K562 (cell line): ENCODE results near the gene AP3B2. TPM values are rescaled to one million over a fixed set of nuclear protein-coding genes. Genes with fewer than 3 reads are reported as not detected.

Experiments
- E2F1 ChIP-seq: sonication (generic); formaldehyde crosslinking; IDR thresholded peaks from 2 replicates; pipeline ENCODE4 v1.8.1; 2023; ENCODE audit warnings: mild to moderate bottlenecking, missing genetic modification reagents, moderate library complexity
- FIP1L1 ChIP-seq: fragments of 200-400 bp; formaldehyde crosslinking; IDR thresholded peaks from 2 replicates; pipeline ENCODE4 v1.6.1; 2018; ENCODE audit warnings: mild to moderate bottlenecking, low read depth, low read length; ENCODE audit not compliant: poor library complexity, severe bottlenecking
- RFX5 ChIP-seq: IDR thresholded peaks from 2 replicates; pipeline ENCODE4 v1.6.1; 2011; ENCODE audit warnings: low read depth, mild to moderate bottlenecking, improper control_type of control experiment, low read length
- SMC3 ChIP-seq: conservative IDR thresholded peaks from 2 replicates; pipeline ENCODE4 v1.6.1; 2011; ENCODE audit warnings: low read depth, low read length, improper control_type of control experiment; ENCODE audit not compliant: insufficient read depth
- polyA plus RNA-seq, 8 experiments: library from polyadenylated mRNA; depleted of rRNA in 4 of 8; stranded (reverse) in 5 of 8; unstranded in 3 of 8; fragments of >200 nt; fragmentation: Nextera tagmentation in 2 of 8; fragmentation: Illumina TruSeq in 1 of 8; extraction: Ambion mirVana in 2 of 8; extraction: Trizol in 1 of 8; gene quantifications; 2 replicates each; pipeline versions ENCODE4 v1.2.1 to v1.2.3, GENCODE V29; 2011 to 2014; ENCODE audit warnings: inconsistent platforms in 1 of 8, missing spikeins in 1 of 8
- total RNA-seq, 7 experiments: library from RNA; depleted of rRNA in 6 of 7; stranded (reverse); fragments of >200 nt in 6 of 7; fragmentation: Illumina TruSeq in 2 of 7; extraction: Trizol in 2 of 7; gene quantifications; 2 replicates each; pipeline versions ENCODE4 v1.2.1 to v1.2.3, GENCODE V29; 2011 to 2021; ENCODE audit warnings: low replicate concordance in 1 of 7
- TF ChIP-seq, protein P1 (sequence below): fragments of 450-650 bp; IDR thresholded peaks from 2 replicates; pipeline ENCODE4 v1.6.1; 2016; ENCODE audit warnings: low read depth
- TF ChIP-seq, protein P2 (sequence below), 3 experiments: fragments of 200-800 bp in 1 of 3; fragments of 250-450 bp in 1 of 3; fragments of 450-650 bp in 1 of 3; sonication (Bioruptor Pico) in 1 of 3; sonication (Bioruptor generic) in 1 of 3; formaldehyde crosslinking in 1 of 3; IDR thresholded peaks; 2 replicates each; pipeline versions ENCODE4 v1.6.1 to v1.8.0; 2016 to 2022; ENCODE audit warnings: mild to moderate bottlenecking in 2 of 3, missing genetic modification characterization in 2 of 3, missing compliant biosample characterization in 1 of 3, moderate library complexity in 1 of 3

The AP3B2 gene
- total and polyA plus RNA-seq, 9 of the 15 experiments (the other 6 are each of a cell fraction or from before 2014, with no cell fraction given), result 0.03 to 0.15 (median 0.10) TPM; not detected in 2

DNA sequence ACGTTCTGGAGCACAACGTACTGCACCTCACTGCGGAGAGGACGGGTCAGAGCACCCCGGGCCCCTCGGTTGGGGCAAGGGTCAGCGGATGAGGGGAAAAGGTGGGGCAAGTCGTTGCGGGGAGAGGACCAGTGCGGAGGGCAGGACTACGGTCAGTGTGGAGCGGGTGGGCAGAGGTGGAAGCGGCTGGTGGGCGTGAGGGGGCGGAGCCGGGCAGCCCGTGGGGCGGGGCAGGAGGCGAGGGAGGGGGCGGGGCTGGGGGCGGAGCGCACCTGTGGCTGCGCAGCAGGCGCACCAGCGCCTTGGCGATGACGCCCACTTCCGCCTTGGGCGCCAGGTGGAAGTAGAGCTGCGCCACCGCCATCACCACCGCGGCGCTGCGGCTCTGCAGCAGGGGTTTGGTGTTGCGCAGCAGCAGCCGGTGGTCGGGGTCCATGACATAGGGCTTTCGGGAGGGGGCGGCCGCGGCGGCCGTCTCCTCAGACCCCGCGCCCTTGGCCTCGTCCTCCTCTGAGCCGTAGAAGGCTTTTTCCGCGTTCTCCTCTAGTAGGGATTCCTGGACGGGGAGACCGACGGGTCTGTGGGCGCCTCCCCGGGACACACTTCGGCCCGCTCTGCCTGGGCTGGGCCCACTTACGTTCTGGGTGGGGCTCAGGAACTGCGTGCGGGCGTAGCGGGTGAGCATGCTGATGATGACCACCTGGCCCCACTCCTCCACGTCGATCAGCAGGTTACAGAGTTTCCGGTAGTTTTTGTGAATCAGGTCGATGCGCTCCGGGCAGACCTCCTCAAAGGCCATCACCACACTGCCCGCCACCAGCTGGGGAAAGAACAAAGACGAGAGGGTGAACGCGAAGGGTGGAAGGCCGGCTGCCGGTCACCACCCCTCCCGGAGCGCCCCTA is 29.2 kb downstream of the AP3B2 start (continued):
- TF ChIP-seq, protein P1, sequence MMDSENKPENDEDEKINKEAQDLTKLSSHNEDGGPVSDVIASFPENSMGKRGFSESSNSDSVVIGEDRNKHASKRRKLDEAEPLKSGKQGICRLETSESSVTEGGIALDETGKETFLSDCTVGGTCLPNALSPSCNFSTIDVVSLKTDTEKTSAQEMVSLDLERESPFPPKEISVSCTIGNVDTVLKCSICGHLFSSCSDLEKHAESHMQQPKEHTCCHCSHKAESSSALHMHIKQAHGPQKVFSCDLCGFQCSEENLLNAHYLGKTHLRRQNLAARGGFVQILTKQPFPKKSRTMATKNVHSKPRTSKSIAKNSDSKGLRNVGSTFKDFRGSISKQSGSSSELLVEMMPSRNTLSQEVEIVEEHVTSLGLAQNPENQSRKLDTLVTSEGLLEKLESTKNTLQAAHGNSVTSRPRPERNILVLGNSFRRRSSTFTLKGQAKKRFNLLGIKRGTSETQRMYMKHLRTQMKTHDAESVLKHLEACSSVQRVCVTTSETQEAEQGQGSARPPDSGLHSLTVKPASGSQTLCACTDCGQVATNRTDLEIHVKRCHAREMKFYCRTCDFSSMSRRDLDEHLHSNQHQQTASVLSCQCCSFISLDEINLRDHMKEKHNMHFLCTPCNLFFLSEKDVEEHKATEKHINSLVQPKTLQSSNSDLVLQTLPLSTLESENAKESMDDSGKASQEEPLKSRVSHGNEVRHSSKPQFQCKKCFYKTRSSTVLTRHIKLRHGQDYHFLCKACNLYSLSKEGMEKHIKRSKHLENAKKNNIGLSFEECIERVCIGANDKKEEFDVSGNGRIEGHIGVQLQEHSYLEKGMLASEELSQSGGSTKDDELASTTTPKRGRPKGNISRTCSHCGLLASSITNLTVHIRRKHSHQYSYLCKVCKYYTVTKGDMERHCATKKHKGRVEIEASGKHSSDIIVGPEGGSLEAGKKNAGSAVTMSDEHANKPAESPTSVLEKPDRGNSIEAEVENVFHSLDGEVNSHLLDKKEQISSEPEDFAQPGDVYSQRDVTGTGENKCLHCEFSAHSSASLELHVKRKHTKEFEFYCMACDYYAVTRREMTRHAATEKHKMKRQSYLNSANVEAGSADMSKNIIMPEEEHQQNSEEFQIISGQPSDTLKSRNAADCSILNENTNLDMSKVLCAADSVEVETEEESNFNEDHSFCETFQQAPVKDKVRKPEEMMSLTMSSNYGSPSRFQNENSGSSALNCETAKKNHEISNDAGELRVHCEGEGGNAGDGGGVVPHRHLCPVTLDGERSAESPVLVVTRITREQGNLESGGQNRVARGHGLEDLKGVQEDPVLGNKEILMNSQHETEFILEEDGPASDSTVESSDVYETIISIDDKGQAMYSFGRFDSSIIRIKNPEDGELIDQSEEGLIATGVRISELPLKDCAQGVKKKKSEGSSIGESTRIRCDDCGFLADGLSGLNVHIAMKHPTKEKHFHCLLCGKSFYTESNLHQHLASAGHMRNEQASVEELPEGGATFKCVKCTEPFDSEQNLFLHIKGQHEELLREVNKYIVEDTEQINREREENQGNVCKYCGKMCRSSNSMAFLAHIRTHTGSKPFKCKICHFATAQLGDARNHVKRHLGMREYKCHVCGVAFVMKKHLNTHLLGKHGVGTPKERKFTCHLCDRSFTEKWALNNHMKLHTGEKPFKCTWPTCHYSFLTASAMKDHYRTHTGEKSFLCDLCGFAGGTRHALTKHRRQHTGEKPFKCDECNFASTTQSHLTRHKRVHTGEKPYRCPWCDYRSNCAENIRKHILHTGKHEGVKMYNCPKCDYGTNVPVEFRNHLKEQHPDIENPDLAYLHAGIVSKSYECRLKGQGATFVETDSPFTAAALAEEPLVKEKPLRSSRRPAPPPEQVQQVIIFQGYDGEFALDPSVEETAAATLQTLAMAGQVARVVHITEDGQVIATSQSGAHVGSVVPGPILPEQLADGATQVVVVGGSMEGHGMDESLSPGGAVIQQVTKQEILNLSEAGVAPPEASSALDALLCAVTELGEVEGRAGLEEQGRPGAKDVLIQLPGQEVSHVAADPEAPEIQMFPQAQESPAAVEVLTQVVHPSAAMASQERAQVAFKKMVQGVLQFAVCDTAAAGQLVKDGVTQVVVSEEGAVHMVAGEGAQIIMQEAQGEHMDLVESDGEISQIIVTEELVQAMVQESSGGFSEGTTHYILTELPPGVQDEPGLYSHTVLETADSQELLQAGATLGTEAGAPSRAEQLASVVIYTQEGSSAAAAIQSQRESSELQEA, result no peak
- TF ChIP-seq, protein P2, sequence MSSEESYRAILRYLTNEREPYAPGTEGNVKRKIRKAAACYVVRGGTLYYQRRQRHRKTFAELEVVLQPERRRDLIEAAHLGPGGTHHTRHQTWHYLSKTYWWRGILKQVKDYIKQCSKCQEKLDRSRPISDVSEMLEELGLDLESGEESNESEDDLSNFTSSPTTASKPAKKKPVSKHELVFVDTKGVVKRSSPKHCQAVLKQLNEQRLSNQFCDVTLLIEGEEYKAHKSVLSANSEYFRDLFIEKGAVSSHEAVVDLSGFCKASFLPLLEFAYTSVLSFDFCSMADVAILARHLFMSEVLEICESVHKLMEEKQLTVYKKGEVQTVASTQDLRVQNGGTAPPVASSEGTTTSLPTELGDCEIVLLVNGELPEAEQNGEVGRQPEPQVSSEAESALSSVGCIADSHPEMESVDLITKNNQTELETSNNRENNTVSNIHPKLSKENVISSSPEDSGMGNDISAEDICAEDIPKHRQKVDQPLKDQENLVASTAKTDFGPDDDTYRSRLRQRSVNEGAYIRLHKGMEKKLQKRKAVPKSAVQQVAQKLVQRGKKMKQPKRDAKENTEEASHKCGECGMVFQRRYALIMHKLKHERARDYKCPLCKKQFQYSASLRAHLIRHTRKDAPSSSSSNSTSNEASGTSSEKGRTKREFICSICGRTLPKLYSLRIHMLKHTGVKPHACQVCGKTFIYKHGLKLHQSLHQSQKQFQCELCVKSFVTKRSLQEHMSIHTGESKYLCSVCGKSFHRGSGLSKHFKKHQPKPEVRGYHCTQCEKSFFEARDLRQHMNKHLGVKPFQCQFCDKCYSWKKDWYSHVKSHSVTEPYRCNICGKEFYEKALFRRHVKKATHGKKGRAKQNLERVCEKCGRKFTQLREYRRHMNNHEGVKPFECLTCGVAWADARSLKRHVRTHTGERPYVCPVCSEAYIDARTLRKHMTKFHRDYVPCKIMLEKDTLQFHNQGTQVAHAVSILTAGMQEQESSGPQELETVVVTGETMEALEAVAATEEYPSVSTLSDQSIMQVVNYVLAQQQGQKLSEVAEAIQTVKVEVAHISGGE (CRISPR knock-in tag; IDR thresholded peaks at IDR 0.05), result 0 out of 6 replicates have a peak, but pooled peaks of 1 of the 3 experiments have one; percentile 19
- TF ChIP-seq SMC3, result 0 out of 2 replicates have a peak, but pooled peaks have one; percentile 9
- TF ChIP-seq E2F1 (CRISPR knock-in tag), result peak; percentile 45; the same call in 1 of the 2 replicates
- no peak for TF ChIP-seq RFX5
- peak; percentile 26 for TF ChIP-seq FIP1L1
